OCI-LY1 (cell line): ENCODE measurements around the gene SNRNP35.

Experiments
- EZH2 ChIP-seq: fragments of 200-600 bp; sonication (generic), shearing (Covaris generic); IDR thresholded peaks from 2 replicates; pipeline ENCODE4 v1.8.0; 2017; ENCODE audit warnings: borderline replicate concordance, mixed run types, mild to moderate bottlenecking, antibody characterized with exemption, low read length, moderate library complexity, mixed read lengths
- TF ChIP-seq, protein P1 (sequence below): fragments of 200-600 bp; sonication (generic), shearing (Covaris generic); IDR thresholded peaks from 2 replicates; pipeline ENCODE4 v1.5.1; 2017; ENCODE audit warnings: mild to moderate bottlenecking, antibody characterized with exemption, low read length, moderate library complexity, mixed read lengths

- TF ChIP-seq, protein P1, sequence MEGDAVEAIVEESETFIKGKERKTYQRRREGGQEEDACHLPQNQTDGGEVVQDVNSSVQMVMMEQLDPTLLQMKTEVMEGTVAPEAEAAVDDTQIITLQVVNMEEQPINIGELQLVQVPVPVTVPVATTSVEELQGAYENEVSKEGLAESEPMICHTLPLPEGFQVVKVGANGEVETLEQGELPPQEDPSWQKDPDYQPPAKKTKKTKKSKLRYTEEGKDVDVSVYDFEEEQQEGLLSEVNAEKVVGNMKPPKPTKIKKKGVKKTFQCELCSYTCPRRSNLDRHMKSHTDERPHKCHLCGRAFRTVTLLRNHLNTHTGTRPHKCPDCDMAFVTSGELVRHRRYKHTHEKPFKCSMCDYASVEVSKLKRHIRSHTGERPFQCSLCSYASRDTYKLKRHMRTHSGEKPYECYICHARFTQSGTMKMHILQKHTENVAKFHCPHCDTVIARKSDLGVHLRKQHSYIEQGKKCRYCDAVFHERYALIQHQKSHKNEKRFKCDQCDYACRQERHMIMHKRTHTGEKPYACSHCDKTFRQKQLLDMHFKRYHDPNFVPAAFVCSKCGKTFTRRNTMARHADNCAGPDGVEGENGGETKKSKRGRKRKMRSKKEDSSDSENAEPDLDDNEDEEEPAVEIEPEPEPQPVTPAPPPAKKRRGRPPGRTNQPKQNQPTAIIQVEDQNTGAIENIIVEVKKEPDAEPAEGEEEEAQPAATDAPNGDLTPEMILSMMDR: no peak
- no peak for TF ChIP-seq EZH2
Observed at GRCh38 chr12:123475246-123475703, 17.3 kb downstream of the SNRNP35 start.
